A549 (cell line): ENCODE measurements around the gene TCEAL9. TPM values are rescaled to one million over a fixed set of nuclear protein-coding genes. Genes with fewer than 3 reads are reported as not detected.
A peak's percentile ranks its signal among the peaks of the same experiment; 100 is the strongest.
"Not testable (repeated sequence)": the region's sequence is repeated elsewhere in the genome, so short reads cannot be mapped to it uniquely, and the experiment has no call there.

ENCODE experiments used
- ATAC-seq, 2 experiments: fragments of 200-7000 bp in 1 of 2; fragments of >200 bp in 1 of 2; cut with Nextera tagmentation in 1 of 2; cut with Tn5 transposase in 1 of 2; 3 replicates each; pipeline versions ENCODE4 v1.8.0 to v1.9.1; 2018 to 2020; ENCODE audit warnings: mild to moderate bottlenecking in 1 of 2, moderate library complexity in 1 of 2
- CTCF ChIA-PET: fragments of 300-600 bp; sonication (Branson Sonifier 250); formaldehyde crosslinking; extraction: SDS; loops from one replicate; lab custom pipeline; 2021; ENCODE audit warnings: antibody characterized with exemption, inconsistent platforms; lab: Yijun Ruan, JAX
- POLR2A ChIA-PET: fragments of 350-600 bp; formaldehyde crosslinking; extraction: SDS; loops from one replicate; lab custom pipeline; 2021; ENCODE audit warnings: antibody characterized with exemption, inconsistent platforms; lab: Yijun Ruan, JAX
- DNase-seq, 2 experiments: peaks; one replicate each; pipeline versions ENCODE4 v3.0.0 to v3.0.0-alpha.2; 2011 to 2016; ENCODE audit warnings: low read depth in 1 of 2, low spot score in 1 of 2
- FAIRE-seq: peaks from 2 replicates; lab custom pipeline; 2011; peaks lifted over from hg19 to GRCh38; lab: Jason Lieb, UNC
- H3K27ac ChIP-seq, 2 experiments: fragments of >200 bp; sonication (Bioruptor Twin); formaldehyde crosslinking; 3 replicates each; pipeline ENCODE4 v1.5.1; 2016 to 2017
- H3K4me1 ChIP-seq: fragments of >200 bp; sonication (Bioruptor Twin); formaldehyde crosslinking; 3 replicates; pipeline ENCODE4 v1.6.1; 2016
- H3K4me2 ChIP-seq: fragments of >200 bp; sonication (Bioruptor Twin); formaldehyde crosslinking; 3 replicates; pipeline ENCODE4 v1.6.1; 2016
- H3K4me3 ChIP-seq: fragments of >200 bp; sonication (Bioruptor Twin); formaldehyde crosslinking; 3 replicates; pipeline ENCODE4 v1.5.1; 2016
- H3K9me3 ChIP-seq: fragments of >200 bp; sonication (Bioruptor Twin); formaldehyde crosslinking; 3 replicates; pipeline ENCODE4 v1.6.1; 2016
- CBX2 ChIP-seq: fragments of 200-600 bp; sonication (generic); IDR thresholded peaks from 2 replicates; pipeline ENCODE4 v1.6.1; 2016; ENCODE audit warnings: low read depth, mild to moderate bottlenecking, borderline replicate concordance
- EHMT2 ChIP-seq: fragments of 200-600 bp; sonication (generic); IDR thresholded peaks from 2 replicates; pipeline ENCODE4 v1.6.1; 2016; ENCODE audit warnings: antibody characterized with exemption, low read depth, mild to moderate bottlenecking, moderate library complexity
- EP300 ChIP-seq, 2 experiments: fragments of >200 bp; sonication (Bioruptor Twin); formaldehyde crosslinking; IDR thresholded peaks; 2 replicates in 1 of 2; 3 replicates in 1 of 2; pipeline ENCODE4 v1.6.1; 2016 to 2017
- FOXS1 ChIP-seq: fragments of 250-450 bp; sonication (Bioruptor Pico); IDR thresholded peaks from 2 replicates; pipeline ENCODE4 v1.5.0; 2020; ENCODE audit warnings: mild to moderate bottlenecking, moderate library complexity
- HEYL ChIP-seq: fragments of 250-450 bp; sonication (Bioruptor Pico); IDR thresholded peaks from 2 replicates; pipeline ENCODE4 v1.8.0; 2021; ENCODE audit warnings: mild to moderate bottlenecking, moderate library complexity
- HMGXB4 ChIP-seq: fragments of 250-450 bp; sonication (Bioruptor Pico); IDR thresholded peaks from 2 replicates; pipeline ENCODE4 v1.5.0; 2021; ENCODE audit warnings: mild to moderate bottlenecking, moderate library complexity, borderline replicate concordance
- HOXB5 ChIP-seq: fragments of 250-450 bp; sonication (Bioruptor Pico); IDR thresholded peaks from 2 replicates; pipeline ENCODE4 v1.5.0; 2020; ENCODE audit warnings: mild to moderate bottlenecking, moderate library complexity
- KDM5A ChIP-seq: fragments of 200-600 bp; sonication (generic); IDR thresholded peaks from 2 replicates; pipeline ENCODE4 v1.6.1; 2016; ENCODE audit warnings: antibody characterized with exemption, mild to moderate bottlenecking
- MAZ ChIP-seq: fragments of 150-350 bp; IDR thresholded peaks from 2 replicates; pipeline ENCODE4 v1.6.1; 2014; ENCODE audit warnings: antibody characterized with exemption, low read depth, low read length, borderline replicate concordance
- NPAS2 ChIP-seq: fragments of 250-450 bp; sonication (Bioruptor Pico); IDR thresholded peaks from 2 replicates; pipeline ENCODE4 v1.8.0; 2022; ENCODE audit warnings: mild to moderate bottlenecking, moderate library complexity, borderline replicate concordance
- NR3C1 ChIP-seq: fragments of >200 bp; sonication (Bioruptor Twin); formaldehyde crosslinking; IDR thresholded peaks from 3 replicates; pipeline ENCODE4 v1.6.1; 2017
- SREBF2 ChIP-seq: fragments of 450-650 bp; IDR thresholded peaks from 2 replicates; pipeline ENCODE4 v1.6.1; 2014; ENCODE audit warnings: mild to moderate bottlenecking, moderate library complexity
- TP53 ChIP-seq: fragments of 250-450 bp; sonication (Bioruptor Pico); IDR thresholded peaks from 2 replicates; pipeline ENCODE4 v1.5.0; 2021; ENCODE audit warnings: mild to moderate bottlenecking, moderate library complexity
- ZC3H11A ChIP-seq: fragments of 450-650 bp; IDR thresholded peaks from 2 replicates; pipeline ENCODE4 v1.6.1; 2014; ENCODE audit warnings: antibody characterized with exemption, mild to moderate bottlenecking
- ZNF302 ChIP-seq: fragments of 250-450 bp; sonication (Bioruptor Pico); IDR thresholded peaks from 2 replicates; pipeline ENCODE4 v1.9.0; 2021; ENCODE audit warnings: inconsistent platforms, mild to moderate bottlenecking, moderate library complexity
- ZSCAN20 ChIP-seq: fragments of 250-450 bp; sonication (Bioruptor Pico); IDR thresholded peaks from 2 replicates; pipeline ENCODE4 v1.8.0; 2022; ENCODE audit warnings: mild to moderate bottlenecking, moderate library complexity
- WGBS: methylation state at CpG from one replicate; pipeline ENCODE4 v1.1.6; 2017; ENCODE audit errors: missing lambda C conversion rate; 5-methylcytosine and 5-hydroxymethylcytosine counted together
- polyA plus RNA-seq, 4 experiments: library from polyadenylated mRNA; depleted of rRNA in 3 of 4; stranded (reverse); fragments of >200 nt; fragmentation: RNase III in 1 of 4; extraction: RNeasy Plus Mini Kit Qiagen cat#74134 plus additional on column Dnase treatment in 1 of 4; gene quantifications; 2 replicates in 3 of 4; 3 replicates in 1 of 4; pipeline ENCODE4 v1.2.3, GENCODE V29; 2011 to 2017
- TF ChIP-seq, protein P1 (sequence below): IDR thresholded peaks from 2 replicates; pipeline ENCODE4 v1.6.1; 2012
- TF ChIP-seq, protein P2 (sequence below): fragments of 450-650 bp; IDR thresholded peaks from 2 replicates; pipeline ENCODE4 v1.6.1; 2014; ENCODE audit warnings: antibody characterized with exemption
- TF ChIP-seq, protein P3 (sequence below): IDR thresholded peaks from 2 replicates; pipeline ENCODE4 v1.6.1; 2012

Gene TCEAL9
- polyA plus RNA-seq, 2 of the 4 experiments (the other 2 are of a cell fraction), result 83.7 to 153 TPM

DNA sequence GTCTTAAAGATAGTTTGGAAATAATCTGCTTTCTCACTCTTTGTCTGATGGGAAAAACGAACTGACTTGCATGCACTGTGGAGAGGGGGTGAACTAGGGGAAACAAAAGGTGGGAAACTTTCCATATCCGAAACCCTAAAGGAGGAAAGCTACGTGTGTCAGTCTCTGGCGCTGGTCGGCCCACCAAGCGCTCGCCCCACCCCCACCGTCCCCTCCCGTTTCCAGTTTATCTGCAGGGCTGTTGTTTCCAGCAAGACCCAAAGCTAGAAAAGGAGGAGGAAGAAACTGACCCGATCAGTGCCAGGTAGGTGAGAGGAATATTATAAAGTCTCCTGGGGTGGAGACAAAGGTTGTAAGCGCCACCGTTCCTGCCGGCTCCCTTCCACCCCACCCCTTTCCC lies 552 bp downstream of the TCEAL9 start:
- DNase-seq (no peak), FAIRE-seq (no peak), ATAC-seq (peak; percentile 50 to 61; a peak in 4 of 6 replicates)
- Histone ChIP-seq H3K4me3 (peak overlapping the region; percentile 59), H3K4me2 (peak overlapping the region; percentile 89), H3K4me1 (peaks cover 14% of the 10 kb centered on the region), H3K27ac (peak overlapping the region; percentile 81 to 85), H3K9me3 (no peaks in the 10 kb centered on the region)
- ChIA-PET CTCF (interaction anchor here (0.6 to 1.7 kb wide), 3 partner anchors 13 to 131 kb away, joined by 5 to 7 read pairs (median 6); no protein-coding TSS in a partner anchor), POLR2A (interaction anchor here (1.0 to 1.7 kb wide), 4 partner anchors 11 to 107 kb away, joined by 3 to 14 read pairs (median 6); partner anchors contain the start of gene BEX3)
- TF ChIP-seq CBX2, result no peak
- WGBS, result 5% methylated on average over 12 of the region's 13 CpGs

- Histone ChIP-seq H3K4me1 (peaks cover 24% of the 10 kb centered on the region), H3K4me3 (no peak overlapping the region; the same call in 2 of the 3 replicates)
- POLR2A ChIA-PET, result no interaction called here
- TF ChIP-seq, protein P1, sequence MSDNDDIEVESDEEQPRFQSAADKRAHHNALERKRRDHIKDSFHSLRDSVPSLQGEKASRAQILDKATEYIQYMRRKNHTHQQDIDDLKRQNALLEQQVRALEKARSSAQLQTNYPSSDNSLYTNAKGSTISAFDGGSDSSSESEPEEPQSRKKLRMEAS, result no peak
- TF ChIP-seq EHMT2 (no peak), MAZ (no peak)
- TF ChIP-seq, protein P2, sequence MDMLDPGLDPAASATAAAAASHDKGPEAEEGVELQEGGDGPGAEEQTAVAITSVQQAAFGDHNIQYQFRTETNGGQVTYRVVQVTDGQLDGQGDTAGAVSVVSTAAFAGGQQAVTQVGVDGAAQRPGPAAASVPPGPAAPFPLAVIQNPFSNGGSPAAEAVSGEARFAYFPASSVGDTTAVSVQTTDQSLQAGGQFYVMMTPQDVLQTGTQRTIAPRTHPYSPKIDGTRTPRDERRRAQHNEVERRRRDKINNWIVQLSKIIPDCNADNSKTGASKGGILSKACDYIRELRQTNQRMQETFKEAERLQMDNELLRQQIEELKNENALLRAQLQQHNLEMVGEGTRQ, result no peak
- TF ChIP-seq, all 56 proteins: peak for 0
- no peak overlapping the region for H3K27ac ChIP-seq
- DNase-seq, result no peak
- H3K4me2 ChIP-seq, result peak overlapping the region; percentile 89
- no peak for ATAC-seq
- CTCF ChIA-PET, result interaction anchor here (1.3 to 1.8 kb wide), 2 partner anchors 17 to 106 kb away, joined by 4 to 6 read pairs; no protein-coding TSS in a partner anchor
- H3K9me3 ChIP-seq, result no peaks in the 10 kb centered on the region
- peak; percentile 61 for FAIRE-seq
- WGBS, result 96% methylated on average over 2 of the region's 2 CpGs
These were observed 1.6 kb downstream of the TCEAL9 start for GRCh38 chrX:103357871-103358270.

GRCh38 chrX:103359605-103360004 lies 3.3 kb downstream of the TCEAL9 start:
- H3K4me2 ChIP-seq, POLR2A ChIA-PET, H3K4me3 ChIP-seq, H3K9me3 ChIP-seq, H3K27ac ChIP-seq, ATAC-seq, FAIRE-seq, DNase-seq: not testable (repeated sequence)
- peaks cover 28% of the 10 kb centered on the region for H3K4me1 ChIP-seq
- 89% methylated on average over 3 of the region's 3 CpGs for WGBS
- CTCF ChIA-PET, result interaction anchor here (1.0 kb wide), 1 partner anchor 105 kb away, joined by 3 read pairs; no protein-coding TSS in a partner anchor

DNA sequence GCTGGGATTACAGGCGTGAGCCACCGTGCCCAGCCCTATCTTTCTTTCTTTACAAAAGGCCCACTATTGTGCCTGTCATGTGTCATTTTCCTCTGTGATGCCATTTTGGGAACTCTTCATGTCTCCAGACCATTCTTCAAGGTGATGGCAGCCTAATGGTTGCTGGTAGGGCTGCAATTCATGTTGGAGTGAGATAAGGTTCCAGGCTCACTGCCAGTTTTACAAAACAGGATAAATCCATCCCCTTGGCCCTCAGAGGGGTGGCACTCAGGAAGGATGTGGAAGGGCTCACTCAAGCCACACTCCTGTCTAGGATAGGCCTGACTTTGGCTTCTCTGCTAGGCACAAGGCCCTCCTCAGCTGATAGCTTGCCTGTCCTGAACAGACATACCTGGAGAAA lies 3.8 kb downstream of the TCEAL9 start:
- ATAC-seq, result no peak
- TF ChIP-seq HEYL (CRISPR knock-in tag) (no peak), TP53 (CRISPR knock-in tag) (no peak), FOXS1 (CRISPR knock-in tag) (no peak), HMGXB4 (no peak), ZC3H11A (no peak), EP300 (IDR thresholded peaks at IDR 0.05) (no peak), ZSCAN20 (CRISPR knock-in tag) (no peak), NR3C1 (no peak), SREBF2 (no peak), NPAS2 (CRISPR knock-in tag) (no peak), HOXB5 (CRISPR knock-in tag) (no peak), KDM5A (no peak), ZNF302 (CRISPR knock-in tag) (no peak)
- TF ChIP-seq, protein P3, sequence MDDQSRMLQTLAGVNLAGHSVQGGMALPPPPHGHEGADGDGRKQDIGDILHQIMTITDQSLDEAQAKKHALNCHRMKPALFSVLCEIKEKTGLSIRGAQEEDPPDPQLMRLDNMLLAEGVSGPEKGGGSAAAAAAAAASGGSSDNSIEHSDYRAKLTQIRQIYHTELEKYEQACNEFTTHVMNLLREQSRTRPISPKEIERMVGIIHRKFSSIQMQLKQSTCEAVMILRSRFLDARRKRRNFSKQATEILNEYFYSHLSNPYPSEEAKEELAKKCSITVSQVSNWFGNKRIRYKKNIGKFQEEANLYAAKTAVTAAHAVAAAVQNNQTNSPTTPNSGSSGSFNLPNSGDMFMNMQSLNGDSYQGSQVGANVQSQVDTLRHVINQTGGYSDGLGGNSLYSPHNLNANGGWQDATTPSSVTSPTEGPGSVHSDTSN, result no peak
- no peak for FAIRE-seq
- peaks cover 28% of the 10 kb centered on the region for H3K4me1 ChIP-seq
- no peak overlapping the region for H3K4me2 ChIP-seq
- ChIA-PET POLR2A (no interaction called here), CTCF (no interaction called here)
- no peaks in the 10 kb centered on the region for H3K9me3 ChIP-seq
- 100% methylated on average over 2 of the region's 2 CpGs for WGBS
- H3K27ac ChIP-seq, result no peak overlapping the region
- H3K4me3 ChIP-seq, result no peak overlapping the region
- no peak for DNase-seq
